ENCODE measurements around the gene GARNL3.

The GARNL3 gene

GRCh38 chr9:127422133-127422782, 157.7 kb downstream of the GARNL3 start:
- peaks cover 12 to 18% of the 10 kb centered on the region in 2 donors for H3K36me3 Mint-ChIP-seq
- H3K27me3 Mint-ChIP-seq: no peaks in the 10 kb centered on the region
- ATAC-seq (replicated peaks) (no peak), DNase-seq (no peak)
- no peaks in the 10 kb centered on the region for H3K9me3 Mint-ChIP-seq
- H3K4me3 Mint-ChIP-seq: peak overlapping the region in 1 of 2 donors; percentile 99
- H3K4me1 Mint-ChIP-seq: peaks cover 26 to 51% of the 10 kb centered on the region in 2 donors
- no peak overlapping the region for H3K27ac Mint-ChIP-seq

DNA sequence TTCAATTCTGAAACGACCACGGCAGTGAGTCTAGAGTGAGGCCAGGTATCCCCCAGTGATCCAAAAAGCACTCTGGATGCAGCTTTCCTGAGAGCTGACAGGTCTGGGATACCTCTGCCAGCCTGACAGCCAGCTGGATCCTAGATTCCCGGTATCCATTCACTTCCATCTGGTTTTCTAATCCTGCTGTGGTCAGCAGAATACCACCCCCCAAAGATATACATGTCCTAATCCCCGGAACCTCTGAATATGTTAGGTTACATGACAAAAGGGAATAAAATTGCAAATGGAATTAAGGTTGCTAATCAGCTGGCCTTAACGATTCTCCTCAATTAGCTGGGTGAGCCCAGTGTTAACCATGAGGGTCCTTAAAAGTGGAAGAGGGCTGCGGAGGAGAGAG, 158.2 kb downstream of the GARNL3 start:
- no peaks in the 10 kb centered on the region for H3K9me3 Mint-ChIP-seq
- peak overlapping the region; percentile 99 for H3K27ac Mint-ChIP-seq
- H3K4me1 Mint-ChIP-seq: peaks cover 28 to 56% of the 10 kb centered on the region in 2 donors
- no peaks in the 10 kb centered on the region for H3K27me3 Mint-ChIP-seq
- DNase-seq: no peak
- peak overlapping the region; percentile 99 to 100 for H3K4me3 Mint-ChIP-seq
- peaks cover 12 to 20% of the 10 kb centered on the region in 2 donors for H3K36me3 Mint-ChIP-seq
- no peak for ATAC-seq (replicated peaks)

DNA sequence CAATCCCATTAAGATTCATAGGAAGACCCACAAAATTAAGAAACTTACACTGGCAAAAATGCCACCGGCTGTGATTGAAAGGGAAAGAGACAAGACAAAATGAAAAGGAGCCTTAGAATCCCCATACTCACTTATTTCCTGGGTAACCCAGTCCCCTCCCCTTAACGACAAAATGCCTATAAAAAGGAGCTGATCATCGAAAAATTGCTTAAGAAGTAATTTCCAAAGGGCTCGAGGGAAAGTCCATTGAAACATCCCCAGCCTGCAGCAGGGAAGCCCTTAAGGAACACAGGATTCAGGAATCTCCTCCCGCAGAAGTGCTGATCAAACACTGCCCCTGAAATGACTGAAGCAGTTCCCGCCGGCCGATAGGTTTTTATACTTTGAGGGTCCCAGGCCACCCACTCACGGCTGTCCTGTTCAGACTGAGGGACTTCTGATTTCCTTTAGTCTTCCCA, 158.9 kb downstream of the GARNL3 start:
- peak overlapping the region; percentile 99 for H3K27ac Mint-ChIP-seq
- DNase-seq (no peak), ATAC-seq (replicated peaks) (no peak)
- H3K4me3 Mint-ChIP-seq: peak overlapping the region; percentile 99 to 100
- peaks cover 29 to 63% of the 10 kb centered on the region in 2 donors for H3K4me1 Mint-ChIP-seq
- H3K27me3 Mint-ChIP-seq: no peaks in the 10 kb centered on the region
- peaks cover 18 to 27% of the 10 kb centered on the region in 2 donors for H3K36me3 Mint-ChIP-seq
- H3K9me3 Mint-ChIP-seq: no peaks in the 10 kb centered on the region

DNA sequence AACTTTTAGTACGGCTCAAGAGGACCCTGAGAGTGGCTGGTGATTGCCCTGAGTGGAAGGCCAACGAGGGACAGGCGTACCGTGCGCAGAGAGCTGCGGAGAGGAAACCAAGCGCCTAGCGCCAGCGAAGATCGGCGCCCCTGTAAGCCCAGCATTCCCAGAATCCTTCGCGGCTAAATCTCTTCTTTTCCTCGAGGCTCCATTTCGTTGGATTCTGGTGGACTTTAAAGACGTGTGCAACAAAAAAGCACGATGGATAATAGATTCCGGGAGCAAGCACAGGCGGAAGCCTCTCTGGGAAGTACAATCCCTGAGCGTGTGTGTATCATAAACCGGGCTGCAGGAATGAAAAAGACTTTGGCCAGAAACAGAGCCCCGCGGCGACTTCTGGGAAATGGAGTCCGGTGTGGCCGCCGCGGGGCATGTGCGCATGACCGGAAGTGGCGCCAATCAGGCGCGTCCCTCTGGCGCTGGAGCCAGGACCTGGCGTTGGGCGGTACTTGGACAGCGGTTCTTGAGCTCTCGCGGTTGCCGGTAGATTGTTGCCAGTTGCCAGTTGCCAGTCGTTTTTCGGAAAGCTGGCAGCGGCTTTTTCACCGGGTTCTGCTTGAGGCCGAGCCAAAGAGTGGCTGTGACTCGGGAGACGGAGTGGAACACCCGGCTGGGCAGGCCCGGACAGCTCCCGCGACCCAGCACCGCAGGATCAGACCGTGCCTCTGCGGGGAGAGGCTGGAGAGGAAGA, 159.5 kb downstream of the GARNL3 start, which contains the start of gene ZNF79:
Gene ZNF79, plus strand, starts transcription at position 449 of the 742 bp plus-strand sequence. CDS start 406 bp downstream, outside the sequence.
- Mint-ChIP-seq H3K4me1 (peaks cover 27 to 69% of the 10 kb centered on the region in 2 donors), H3K9me3 (no peaks in the 10 kb centered on the region), H3K36me3 (peaks cover 20 to 28% of the 10 kb centered on the region in 2 donors), H3K27ac (peak within 1 kb of the TSS; percentile 99), H3K27me3 (no peaks in the 10 kb centered on the region), H3K4me3 (peak within 1 kb of the TSS; percentile 99 to 100)
- DNase-seq (peak; percentile 89), ATAC-seq (replicated peaks) (peak; percentile 87 to 92)

DNA sequence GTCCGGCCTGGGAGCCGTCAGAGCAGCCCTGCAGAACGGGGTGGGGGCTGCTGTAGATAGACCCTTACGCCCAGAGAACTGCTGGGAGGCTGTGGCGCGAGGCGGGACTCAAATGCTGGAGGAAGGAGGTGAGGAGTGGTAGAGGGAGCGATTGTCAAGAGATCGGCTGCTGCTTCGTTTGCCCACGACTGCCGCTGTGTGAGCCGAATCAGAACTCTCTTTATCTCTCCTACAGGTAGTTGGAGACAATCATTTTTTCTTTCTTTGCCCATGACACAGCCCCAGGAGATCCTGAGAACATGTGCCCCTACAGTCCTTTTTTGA, 160.1 kb downstream of the GARNL3 start:
- Mint-ChIP-seq H3K9me3 (no peaks in the 10 kb centered on the region), H3K4me3 (peak overlapping the region; percentile 99 to 100), H3K27me3 (no peaks in the 10 kb centered on the region), H3K4me1 (peaks cover 25 to 69% of the 10 kb centered on the region in 2 donors), H3K27ac (peak overlapping the region; percentile 99), H3K36me3 (peaks cover 21 to 30% of the 10 kb centered on the region in 2 donors)
- DNase-seq (no peak), ATAC-seq (replicated peaks) (peak; percentile 22 to 28)

DNA sequence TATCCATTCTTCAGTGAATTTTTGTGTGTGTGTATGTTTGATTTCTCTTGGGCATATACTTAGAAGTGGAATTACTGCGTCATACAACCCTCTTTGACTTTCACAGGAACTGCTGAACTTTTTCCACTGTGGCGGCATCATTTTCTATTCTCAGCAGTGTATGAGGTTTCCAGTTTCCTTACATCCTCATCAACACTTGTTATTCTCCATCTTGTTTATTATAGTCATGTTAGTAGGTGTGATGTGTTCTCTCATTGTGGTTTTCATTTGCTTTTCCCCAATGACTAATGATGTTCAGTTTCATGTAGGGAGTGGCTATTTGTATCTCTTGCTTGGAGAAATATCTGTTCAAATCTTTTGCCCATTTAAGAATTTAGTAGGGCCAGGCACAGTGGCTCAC, 162.2 kb downstream of the GARNL3 start:
- H3K27ac Mint-ChIP-seq: peak overlapping the region; percentile 94
- DNase-seq: no peak
- peaks cover 37 to 46% of the 10 kb centered on the region in 2 donors for H3K36me3 Mint-ChIP-seq
- H3K4me3 Mint-ChIP-seq: peak overlapping the region; percentile 47 to 67
- no peaks in the 10 kb centered on the region for H3K27me3 Mint-ChIP-seq
- H3K4me1 Mint-ChIP-seq: peaks cover 25 to 69% of the 10 kb centered on the region in 2 donors
- peak; percentile 48 to 53 for ATAC-seq (replicated peaks)
- no peaks in the 10 kb centered on the region for H3K9me3 Mint-ChIP-seq

GRCh38 chr9:127428348-127428747, 163.8 kb downstream of the GARNL3 start:
- ATAC-seq (replicated peaks) (no peak), DNase-seq (no peak)
- no peaks in the 10 kb centered on the region for H3K27me3 Mint-ChIP-seq
- H3K27ac Mint-ChIP-seq: no peak overlapping the region
- H3K4me3 Mint-ChIP-seq: no peak overlapping the region
- H3K36me3 Mint-ChIP-seq: peaks cover 39 to 56% of the 10 kb centered on the region in 2 donors
- no peaks in the 10 kb centered on the region for H3K9me3 Mint-ChIP-seq
- peaks cover 20 to 56% of the 10 kb centered on the region in 2 donors for H3K4me1 Mint-ChIP-seq

GRCh38 chr9:127430415-127430814, 165.8 kb downstream of the GARNL3 start:
- no peak overlapping the region for H3K27ac Mint-ChIP-seq
- H3K27me3 Mint-ChIP-seq: no peaks in the 10 kb centered on the region
- peaks cover 13 to 37% of the 10 kb centered on the region in 2 donors for H3K4me1 Mint-ChIP-seq
- peaks cover 53 to 69% of the 10 kb centered on the region in 2 donors for H3K36me3 Mint-ChIP-seq
- H3K9me3 Mint-ChIP-seq: no peaks in the 10 kb centered on the region
- DNase-seq: no peak
- no peak for ATAC-seq (replicated peaks)
- no peak overlapping the region for H3K4me3 Mint-ChIP-seq

DNA sequence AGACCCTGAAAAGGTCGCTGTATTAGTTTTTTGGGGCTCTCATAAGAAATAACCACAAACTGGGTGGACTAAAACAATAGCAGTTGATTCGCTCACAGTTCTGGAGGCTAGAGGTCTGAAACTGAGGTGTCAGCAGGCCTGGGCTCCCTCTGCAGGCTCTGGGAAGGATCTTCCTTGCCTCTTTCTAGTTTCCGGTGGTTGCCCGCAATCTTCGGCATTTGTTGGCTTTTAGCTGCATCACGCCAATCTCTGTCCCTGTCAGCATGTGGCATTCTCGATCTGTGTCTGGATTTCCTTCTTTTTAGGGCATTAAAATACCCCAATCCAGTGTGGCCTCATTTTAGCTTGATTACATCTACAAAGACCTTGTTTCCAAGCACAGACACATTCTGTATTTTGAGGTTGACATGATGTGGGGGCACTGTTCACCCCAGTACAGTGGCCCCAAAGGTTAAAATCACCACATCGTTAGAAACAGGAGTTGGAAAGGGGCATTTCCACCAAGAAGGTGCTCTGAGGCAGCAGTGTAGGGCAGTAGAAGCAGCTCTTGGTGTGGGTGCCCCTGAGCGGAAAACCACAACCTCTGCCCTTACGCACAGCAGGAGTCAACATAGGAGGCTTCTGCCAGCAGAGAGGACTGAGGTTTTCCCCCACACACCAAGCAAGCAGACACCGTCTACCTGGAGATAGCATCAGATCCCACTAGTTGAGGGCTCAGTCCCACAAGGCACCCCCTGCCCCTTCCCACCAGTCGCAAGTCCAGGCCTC, 173.1 kb downstream of the GARNL3 start:
- Mint-ChIP-seq H3K4me1 (peaks cover 0 to 2% of the 10 kb centered on the region in 2 donors), H3K27ac (peak overlapping the region; percentile 51), H3K4me3 (no peak overlapping the region), H3K9me3 (no peaks in the 10 kb centered on the region), H3K36me3 (peaks cover 62 to 78% of the 10 kb centered on the region in 2 donors), H3K27me3 (no peaks in the 10 kb centered on the region)
- DNase-seq: no peak
- peak; percentile 23 to 61 for ATAC-seq (replicated peaks)

DNA sequence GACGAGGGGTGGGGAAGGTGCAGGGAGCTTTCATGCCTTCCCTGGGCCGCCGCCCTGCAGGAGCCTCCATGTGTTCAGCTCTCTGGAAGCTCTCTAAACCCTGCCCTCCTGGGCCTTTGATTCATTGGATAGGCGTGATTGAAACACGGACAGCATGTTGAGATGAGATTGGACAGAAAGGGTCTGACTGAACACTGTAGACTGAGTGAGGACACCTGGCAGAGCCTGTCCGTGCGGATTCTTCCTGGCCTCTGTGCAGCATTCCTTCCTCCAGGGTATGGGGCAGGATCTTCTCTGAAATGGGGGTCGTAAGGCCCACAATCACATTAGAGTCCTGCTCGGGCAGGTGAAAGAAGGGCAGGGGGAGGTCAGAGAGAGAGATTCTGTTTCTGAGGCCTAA, 173.8 kb downstream of the GARNL3 start:
- DNase-seq (no peak), ATAC-seq (replicated peaks) (no peak)
- Mint-ChIP-seq H3K4me1 (peaks cover 0 to 2% of the 10 kb centered on the region in 2 donors), H3K27ac (peak overlapping the region; percentile 51), H3K27me3 (no peaks in the 10 kb centered on the region), H3K9me3 (no peaks in the 10 kb centered on the region), H3K36me3 (peaks cover 66 to 78% of the 10 kb centered on the region in 2 donors), H3K4me3 (no peak overlapping the region)

All from stimulated activated naive B cell treated with anti-CD40 and anti-IgM and Interleukin-4, amounts not matched to agents 10 μg/mL and 1 μg/mL and 100 μg/mL, for 72 hours (primary cell).